BJ (cell line): ENCODE data around the gene LRIG2. TPM values are rescaled to one million over a fixed set of nuclear protein-coding genes. Genes with fewer than 3 reads are reported as not detected.

ENCODE experiments used
- CTCF ChIA-PET: fragments of 350-600 bp; formaldehyde crosslinking; extraction: SDS; loops from one replicate; lab custom pipeline; 2021; ENCODE audit warnings: antibody characterized with exemption, inconsistent platforms; lab: Yijun Ruan, JAX
- POLR2A ChIA-PET: fragments of 300-600 bp; sonication (Branson Sonifier 250); formaldehyde crosslinking; extraction: SDS; loops from one replicate; lab custom pipeline; 2021; ENCODE audit warnings: antibody characterized with exemption; lab: Charles Lee
- DNase-seq: peaks from one replicate; pipeline ENCODE4 v3.0.0-alpha.2; 2011; ENCODE audit warnings: low read depth
- H3K27me3 ChIP-seq: 2 replicates; pipeline ENCODE4 v1.6.0; 2011; ENCODE audit warnings: low read length; ENCODE audit not compliant: control insufficient read depth, insufficient read depth
- H3K36me3 ChIP-seq: 2 replicates; pipeline ENCODE4 v1.5.1; 2011; ENCODE audit warnings: low read length; ENCODE audit not compliant: control insufficient read depth, insufficient read depth
- H3K4me3 ChIP-seq: 2 replicates; pipeline ENCODE4 v1.5.1; 2011; ENCODE audit warnings: low read depth, mild to moderate bottlenecking, control low read depth, low read length
- polyA plus RNA-seq: library from polyadenylated mRNA; depleted of rRNA; stranded (reverse); fragments of >200 nt; gene quantifications from 2 replicates; pipeline ENCODE4 v1.2.3, GENCODE V29; 2011
- TF ChIP-seq, protein P1 (sequence below): IDR thresholded peaks from 2 replicates; pipeline ENCODE4 v1.5.1; 2011; ENCODE audit warnings: low read depth, mild to moderate bottlenecking, control low read depth, inconsistent platforms, low read length, moderate library complexity; ENCODE audit not compliant: insufficient read depth

The LRIG2 gene
- polyA plus RNA-seq, 1 experiment: 5.3 TPM

DNA sequence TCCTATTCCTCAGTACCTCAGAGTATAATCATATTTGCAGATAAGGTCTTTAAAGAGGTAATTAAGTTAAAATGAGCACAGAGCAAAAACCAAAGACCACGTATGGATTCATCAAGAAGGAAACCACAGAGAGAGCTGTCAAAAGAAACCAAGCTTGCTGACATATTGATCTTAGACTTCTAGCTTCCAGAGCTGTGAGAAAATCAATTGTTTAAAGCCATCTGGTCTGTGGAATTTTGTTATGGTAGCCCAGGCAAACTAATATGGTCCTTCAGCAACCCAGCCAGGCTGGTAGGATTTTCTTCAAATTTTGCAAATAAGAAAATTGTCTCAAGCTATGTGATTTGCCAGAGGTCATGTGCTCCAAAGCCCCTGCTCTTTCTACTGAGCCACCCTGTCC, 62.5 kb downstream of the LRIG2 start:
- no peak for DNase-seq
- CTCF ChIA-PET: interaction anchor here (1.0 to 1.6 kb wide), 3 partner anchors 42 to 549 kb away, joined by 3 to 5 read pairs (median 3); no protein-coding TSS in a partner anchor
- POLR2A ChIA-PET: no interaction called here

DNA sequence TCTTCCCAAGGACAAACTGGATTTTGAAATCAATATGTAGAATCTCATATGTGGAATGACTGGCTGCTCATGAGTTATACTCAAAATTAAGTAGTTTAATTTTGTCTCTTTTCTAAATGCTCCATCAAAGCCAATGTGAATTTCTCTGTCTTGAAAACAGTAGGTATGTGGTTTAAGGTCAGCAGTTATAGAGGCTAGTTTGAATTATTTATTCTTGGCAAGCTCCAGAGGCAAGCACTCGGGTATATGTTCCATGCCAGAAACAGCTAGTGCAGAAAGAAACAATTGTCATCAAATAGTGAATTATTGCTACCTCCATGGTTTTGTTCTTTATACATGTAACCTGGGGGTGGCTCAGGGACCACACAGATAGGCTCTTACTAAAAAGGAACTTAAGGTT, 63.5 kb downstream of the LRIG2 start:
- TF ChIP-seq, protein P1, sequence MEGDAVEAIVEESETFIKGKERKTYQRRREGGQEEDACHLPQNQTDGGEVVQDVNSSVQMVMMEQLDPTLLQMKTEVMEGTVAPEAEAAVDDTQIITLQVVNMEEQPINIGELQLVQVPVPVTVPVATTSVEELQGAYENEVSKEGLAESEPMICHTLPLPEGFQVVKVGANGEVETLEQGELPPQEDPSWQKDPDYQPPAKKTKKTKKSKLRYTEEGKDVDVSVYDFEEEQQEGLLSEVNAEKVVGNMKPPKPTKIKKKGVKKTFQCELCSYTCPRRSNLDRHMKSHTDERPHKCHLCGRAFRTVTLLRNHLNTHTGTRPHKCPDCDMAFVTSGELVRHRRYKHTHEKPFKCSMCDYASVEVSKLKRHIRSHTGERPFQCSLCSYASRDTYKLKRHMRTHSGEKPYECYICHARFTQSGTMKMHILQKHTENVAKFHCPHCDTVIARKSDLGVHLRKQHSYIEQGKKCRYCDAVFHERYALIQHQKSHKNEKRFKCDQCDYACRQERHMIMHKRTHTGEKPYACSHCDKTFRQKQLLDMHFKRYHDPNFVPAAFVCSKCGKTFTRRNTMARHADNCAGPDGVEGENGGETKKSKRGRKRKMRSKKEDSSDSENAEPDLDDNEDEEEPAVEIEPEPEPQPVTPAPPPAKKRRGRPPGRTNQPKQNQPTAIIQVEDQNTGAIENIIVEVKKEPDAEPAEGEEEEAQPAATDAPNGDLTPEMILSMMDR: no peak
- ChIA-PET POLR2A (no interaction called here), CTCF (interaction anchor here (1.0 to 1.6 kb wide), 3 partner anchors 41 to 548 kb away, joined by 3 to 5 read pairs (median 3); no protein-coding TSS in a partner anchor)
- no peak for DNase-seq
- H3K4me3 ChIP-seq: no peak overlapping the region
- no peaks in the 10 kb centered on the region for H3K27me3 ChIP-seq
- no peaks in the 10 kb centered on the region; the same call in 1 of the 2 replicates for H3K36me3 ChIP-seq

More for the DNA sequence above, 62.5 kb downstream of the LRIG2 start:
- Histone ChIP-seq H3K36me3 (no peaks in the 10 kb centered on the region; the same call in 1 of the 2 replicates), H3K27me3 (no peaks in the 10 kb centered on the region), H3K4me3 (no peak overlapping the region)
- TF ChIP-seq, protein P1: no peak

DNA sequence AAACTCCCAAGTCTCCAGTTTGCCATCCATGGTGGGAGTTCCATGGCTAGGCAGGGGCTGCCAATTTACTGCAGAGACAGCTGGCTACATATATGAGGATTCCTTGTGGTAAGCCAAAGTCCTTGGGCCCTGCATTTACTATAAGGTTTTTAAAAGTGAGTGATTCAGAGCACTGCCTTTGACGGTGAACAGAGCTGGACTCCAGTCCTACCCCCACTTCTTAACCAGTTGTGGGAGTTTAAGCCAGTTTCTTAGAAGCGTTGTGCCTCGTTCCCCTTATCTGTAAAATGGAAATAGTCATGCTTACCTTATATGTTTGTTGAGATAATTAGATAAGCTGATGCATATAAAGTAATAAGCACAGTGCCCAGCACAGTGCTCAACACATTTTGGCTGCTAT, 64.6 kb downstream of the LRIG2 start:
- H3K36me3 ChIP-seq: no peaks in the 10 kb centered on the region
- H3K4me3 ChIP-seq: no peak overlapping the region
- ChIA-PET POLR2A (no interaction called here), CTCF (interaction anchor here (0.5 kb wide), 1 partner anchor 47 kb away, joined by 3 read pairs; no protein-coding TSS in a partner anchor)
- H3K27me3 ChIP-seq: no peaks in the 10 kb centered on the region
- TF ChIP-seq, protein P1: no peak
- DNase-seq: no peak

DNA sequence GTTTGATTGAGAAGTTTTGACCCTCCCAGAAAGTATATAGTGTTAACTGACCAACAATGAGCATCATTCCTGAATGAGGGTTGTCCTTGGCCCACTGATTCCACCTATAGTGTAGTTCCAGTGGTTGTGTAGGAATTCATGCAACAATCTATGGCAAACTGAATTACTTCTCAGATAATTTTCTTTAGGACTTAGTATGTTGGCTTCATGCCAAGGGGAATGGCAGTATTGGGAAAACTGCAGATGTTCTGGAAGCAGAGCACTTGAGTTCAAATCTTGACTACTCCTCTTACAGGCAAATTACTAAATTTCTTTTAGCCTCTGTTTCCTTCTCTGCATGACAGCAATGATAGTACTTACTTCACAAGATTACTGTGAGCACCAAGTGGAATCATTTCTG, 65.8 kb downstream of the LRIG2 start:
- DNase-seq: no peak
- ChIA-PET CTCF (interaction anchor here (1.3 to 4.3 kb wide), 4 partner anchors 27 to 541 kb away, joined by 3 to 24 read pairs (median 13); no protein-coding TSS in a partner anchor), POLR2A (interaction anchor here (0.6 kb wide), 1 partner anchor 102 kb away, joined by 4 read pairs; no protein-coding TSS in a partner anchor)
- Histone ChIP-seq H3K27me3 (no peaks in the 10 kb centered on the region), H3K4me3 (no peak overlapping the region), H3K36me3 (no peaks in the 10 kb centered on the region)
- TF ChIP-seq, protein P1: no peak

DNA sequence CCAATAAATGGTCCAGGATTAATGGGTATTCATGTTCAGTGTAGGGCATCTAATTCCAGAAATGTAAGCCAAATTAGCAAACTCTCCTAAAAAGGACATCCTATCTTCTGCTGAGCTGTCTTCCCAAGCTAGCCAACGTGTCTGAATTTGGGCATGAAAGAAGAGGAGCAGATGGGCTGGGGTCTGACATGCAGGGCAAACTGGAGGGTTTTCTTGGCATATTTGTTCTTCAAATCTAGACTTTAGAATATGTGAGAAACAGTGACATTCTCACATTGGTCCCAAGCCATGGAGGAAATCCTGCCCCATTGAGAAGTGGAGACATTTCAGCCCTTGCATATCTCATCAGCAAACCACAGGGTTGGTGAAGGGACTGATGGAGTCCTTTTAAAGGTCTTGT, 67.2 kb downstream of the LRIG2 start:
- Histone ChIP-seq H3K4me3 (no peak overlapping the region), H3K27me3 (no peaks in the 10 kb centered on the region), H3K36me3 (no peaks in the 10 kb centered on the region)
- CTCF ChIA-PET: interaction anchor here (0.5 to 4.3 kb wide), 16 partner anchors 15 to 1402 kb away, joined by 3 to 24 read pairs (median 4); no protein-coding TSS in a partner anchor
- TF ChIP-seq, protein P1: no peak
- no peak for DNase-seq
- POLR2A ChIA-PET: no interaction called here
